Calu3 (cell line): ENCODE results near the gene SNRNP200. TPM values are rescaled to one million over a fixed set of nuclear protein-coding genes. Genes with fewer than 3 reads are reported as not detected.
"Not testable (repeated sequence)": the region's sequence is repeated elsewhere in the genome, so short reads cannot be mapped to it uniquely, and the experiment has no call there.

ENCODE experiments used
- BruUV-seq: library from RNA; stranded (reverse); fragments of 400-500 nt; replicated peaks from 2 replicates; lab custom pipeline; 2021; lab: Mats Ljungman, UMichigan
- CTCF ChIA-PET: fragments of 300-600 bp; sonication (Branson Sonifier 250); formaldehyde crosslinking; loops from one replicate; lab custom pipeline; 2022; ENCODE audit warnings: antibody characterized with exemption; lab: Charles Lee
- DNase-seq: peaks from one replicate; pipeline ENCODE4 v3.0.0; 2022
- H3K27ac Mint-ChIP-seq: one replicate; pipeline ENCODE4 v1.8.0; 2022; ENCODE audit warnings: mixed read lengths; ENCODE audit not compliant: unreplicated experiment
- H3K27me3 Mint-ChIP-seq: one replicate; pipeline ENCODE4 v1.8.0; 2022; ENCODE audit warnings: mixed read lengths; ENCODE audit not compliant: unreplicated experiment
- H3K36me3 Mint-ChIP-seq: one replicate; pipeline ENCODE4 v1.8.0; 2022; ENCODE audit warnings: mild to moderate bottlenecking, moderate library complexity, mixed read lengths; ENCODE audit not compliant: insufficient read depth, unreplicated experiment
- H3K4me1 Mint-ChIP-seq: one replicate; pipeline ENCODE4 v1.8.0; 2022; ENCODE audit warnings: mild to moderate bottlenecking, low read depth, mixed read lengths; ENCODE audit not compliant: unreplicated experiment
- H3K4me3 Mint-ChIP-seq: one replicate; pipeline ENCODE4 v1.8.0; 2022; ENCODE audit warnings: mild to moderate bottlenecking, low read depth, moderate library complexity, mixed read lengths; ENCODE audit not compliant: unreplicated experiment
- H3K9me3 Mint-ChIP-seq: one replicate; pipeline ENCODE4 v1.8.0; 2022; ENCODE audit warnings: low read depth, mixed read lengths; ENCODE audit not compliant: unreplicated experiment
- CTCF ChIP-seq: fragments of 200-600 bp; IDR thresholded peaks from one replicate; pipeline ENCODE4 v1.8.0; 2022; ENCODE audit warnings: antibody characterized with exemption; ENCODE audit not compliant: unreplicated experiment
- intact Hi-C: fragments of 100-400 bp; cut with micrococcal nuclease; formaldehyde crosslinking; loops from one replicate; pipeline ENCODE4 v1.10.0; 2022; ENCODE audit not compliant: unreplicated experiment
- total RNA-seq: library from RNA; stranded (reverse); gene quantifications from 2 replicates; pipeline ENCODE4 v1.2.3, GENCODE V29; 2022

SNRNP200 gene
- total RNA-seq, 1 experiment from 2014 or later, result 140 TPM

GRCh38 chr2:96258166-96259022, 47.0 kb downstream of the SNRNP200 start:
- BruUV-seq, result no TSS peak
- H3K4me1 Mint-ChIP-seq, result peaks cover 18% of the 10 kb centered on the region
- H3K9me3 Mint-ChIP-seq, result no peaks in the 10 kb centered on the region
- no peak for DNase-seq
- peaks cover 15% of the 10 kb centered on the region for H3K36me3 Mint-ChIP-seq
- intact Hi-C loops, result no loop called here
- H3K27ac Mint-ChIP-seq, result no peak overlapping the region
- H3K4me3 Mint-ChIP-seq, result no peak overlapping the region
- H3K27me3 Mint-ChIP-seq, result no peaks in the 10 kb centered on the region
- CTCF ChIA-PET, result no interaction called here
- TF ChIP-seq CTCF, result no peak

GRCh38 chr2:96257744-96258143, 47.6 kb downstream of the SNRNP200 start:
- intact Hi-C loops, H3K27ac Mint-ChIP-seq, BruUV-seq, H3K4me3 Mint-ChIP-seq, H3K27me3 Mint-ChIP-seq, CTCF ChIA-PET, DNase-seq, H3K9me3 Mint-ChIP-seq: not testable (repeated sequence)
- Mint-ChIP-seq H3K4me1 (peaks cover 18% of the 10 kb centered on the region), H3K36me3 (peaks cover 17% of the 10 kb centered on the region)

- BruUV-seq, result no TSS peak
- CTCF ChIA-PET, result interaction anchor here (0.7 kb wide), 2 partner anchors 625 to 947 kb away, joined by 4 to 7 read pairs; no protein-coding TSS in a partner anchor
- H3K27me3 Mint-ChIP-seq, result no peaks in the 10 kb centered on the region
- no peaks in the 10 kb centered on the region for H3K9me3 Mint-ChIP-seq
- no peak overlapping the region for H3K27ac Mint-ChIP-seq
- intact Hi-C loops, result no loop called here
- no peak for TF ChIP-seq CTCF
- no peak for DNase-seq
- H3K4me3 Mint-ChIP-seq, result no peak overlapping the region
- H3K4me1 Mint-ChIP-seq, result peaks cover 25% of the 10 kb centered on the region
- peaks cover 17% of the 10 kb centered on the region for H3K36me3 Mint-ChIP-seq
Measured at GRCh38 chr2:96256611-96257113, 48.7 kb downstream of the SNRNP200 start.

GRCh38 chr2:96254571-96254970, 50.8 kb downstream of the SNRNP200 start:
- no peak for DNase-seq
- no TSS peak for BruUV-seq
- intact Hi-C loops, result no loop called here
- Mint-ChIP-seq H3K4me1 (peaks cover 15% of the 10 kb centered on the region), H3K9me3 (no peaks in the 10 kb centered on the region), H3K27me3 (no peaks in the 10 kb centered on the region), H3K4me3 (no peak overlapping the region), H3K27ac (no peak overlapping the region), H3K36me3 (peaks cover 20% of the 10 kb centered on the region)
- CTCF ChIA-PET, result interaction anchor here (1.2 kb wide), 1 partner anchor 80 kb away, joined by 3 read pairs; no protein-coding TSS in a partner anchor
- no peak for TF ChIP-seq CTCF
